Ammon's horn (tissue), 1 donor: ENCODE data around the gene CHMP1A.

Source experiments
- DNase-seq: peaks from one replicate; pipeline ENCODE4 v3.0.0-alpha.2; 2016; ENCODE audit warnings: low spot score

Gene CHMP1A

DNA sequence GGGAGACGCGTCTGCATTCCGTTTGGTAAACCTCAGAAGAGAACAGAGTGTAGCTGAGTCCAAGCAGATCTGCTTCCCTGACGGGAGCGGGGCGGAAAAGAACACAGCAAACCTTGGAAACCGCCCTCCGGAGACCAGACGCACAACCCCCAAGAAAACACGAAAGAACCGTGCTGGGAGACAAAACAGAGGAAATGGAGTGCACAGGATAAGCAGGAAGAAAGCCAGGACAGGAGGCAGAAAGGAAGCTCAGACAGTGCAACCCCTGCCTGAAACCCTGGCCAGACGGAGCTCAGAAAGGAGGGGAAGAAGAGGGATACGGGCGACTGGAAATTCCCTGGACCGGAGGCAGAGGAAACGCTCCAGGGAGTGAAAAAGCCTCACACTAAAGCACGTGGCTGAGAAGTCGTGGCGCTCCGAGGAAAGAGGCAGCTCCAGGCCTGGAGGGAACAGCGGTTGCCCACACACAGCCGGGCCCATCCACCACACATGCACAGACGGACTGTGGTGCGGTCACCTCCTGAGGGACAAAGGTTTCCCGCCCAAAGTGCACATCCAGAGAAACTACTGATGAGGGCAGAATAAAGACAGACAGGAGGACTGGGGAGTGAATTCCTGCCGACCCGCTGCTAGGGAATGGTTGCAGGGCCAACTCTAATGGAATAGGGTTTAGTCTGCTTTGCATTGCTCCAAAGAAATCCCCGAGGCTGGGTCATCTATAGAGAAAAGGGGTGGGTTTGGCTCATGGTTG is 33.8 kb downstream of the CHMP1A start:
- no peak for DNase-seq

DNA sequence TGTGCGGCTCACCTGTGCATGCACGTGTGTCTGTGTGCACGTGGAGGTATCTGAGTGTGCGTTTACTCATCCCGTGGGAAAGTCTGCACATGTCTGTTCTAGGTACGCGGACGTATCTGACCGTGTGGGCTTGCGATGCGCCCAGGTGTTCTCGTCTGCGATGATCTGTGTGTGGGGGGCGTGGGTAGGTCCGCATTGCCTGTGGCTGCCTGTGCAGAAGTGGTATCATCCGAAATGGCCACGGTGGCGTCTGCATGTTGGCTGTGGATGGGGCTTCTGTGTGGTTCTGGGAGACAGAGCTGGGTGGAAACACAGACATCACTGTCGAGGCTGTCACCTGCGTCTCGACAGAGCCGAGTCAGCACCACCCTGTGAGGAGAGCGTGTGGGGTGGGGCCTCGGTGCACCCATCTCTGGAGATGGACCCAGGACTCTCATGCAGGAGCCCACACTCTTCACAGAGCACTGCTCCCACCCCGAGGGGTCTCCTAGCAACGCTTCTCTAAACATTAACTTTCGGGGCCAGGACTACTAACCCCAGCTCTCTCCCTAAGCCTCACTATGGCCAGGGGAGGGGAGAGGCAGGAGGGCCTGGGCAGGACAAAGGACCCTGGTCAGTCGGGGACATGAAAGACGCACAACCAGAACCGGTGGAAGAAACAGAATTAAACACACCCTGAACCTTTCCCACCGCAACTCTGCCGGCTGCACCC is 35.7 kb downstream of the CHMP1A start:
- no peak for DNase-seq

DNA sequence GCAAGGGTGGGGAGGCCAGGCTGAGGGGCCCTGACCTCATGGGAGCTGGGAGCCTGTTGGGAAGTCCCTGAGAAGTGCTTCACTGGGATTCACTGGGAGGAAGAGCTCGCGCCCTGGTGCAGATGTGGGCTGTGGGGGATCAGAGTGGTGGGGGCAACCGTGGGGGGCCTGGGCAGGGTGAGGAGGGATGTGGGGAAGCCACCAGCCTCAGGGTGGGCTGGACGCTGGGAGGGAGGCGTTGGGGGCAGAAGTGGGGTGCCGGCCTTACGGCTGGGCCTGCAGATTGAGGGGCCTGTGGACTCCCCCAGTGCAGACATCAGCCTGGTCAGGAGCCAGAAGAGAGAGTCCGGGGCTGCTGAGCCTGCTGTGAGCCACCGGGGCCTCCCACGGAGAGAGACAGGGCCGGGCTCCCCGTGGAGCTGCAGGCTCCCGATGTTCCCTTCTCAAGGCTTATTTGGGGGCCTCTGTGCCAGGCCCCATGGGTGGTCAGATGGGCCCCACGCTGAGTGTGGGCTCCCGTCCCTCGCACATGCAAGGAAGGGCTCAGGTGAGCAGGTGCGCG is 36.3 kb downstream of the CHMP1A start:
- no peak for DNase-seq

DNA sequence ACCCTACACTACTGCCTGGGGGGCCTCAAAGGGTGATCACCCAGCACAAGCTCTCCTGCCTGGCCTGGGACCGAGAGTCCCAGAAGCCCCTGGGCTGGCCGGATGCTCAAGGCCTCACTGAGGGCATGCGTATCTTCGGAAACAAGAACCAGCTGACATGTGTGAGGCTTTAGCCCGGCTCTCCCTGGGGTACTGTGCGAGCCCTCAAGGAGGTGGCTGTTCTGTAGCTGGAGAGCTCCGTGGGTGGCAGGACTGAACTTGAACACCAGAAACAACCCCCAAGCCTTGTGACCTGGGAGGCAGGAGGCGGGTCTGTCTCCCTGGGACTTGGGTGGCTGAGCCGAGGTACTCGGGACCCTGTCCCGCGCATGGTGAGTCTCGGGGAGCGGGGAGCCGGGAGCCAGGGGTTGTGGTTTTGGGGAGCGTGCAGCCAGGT is 37.1 kb downstream of the CHMP1A start:
- no peak for DNase-seq

DNA sequence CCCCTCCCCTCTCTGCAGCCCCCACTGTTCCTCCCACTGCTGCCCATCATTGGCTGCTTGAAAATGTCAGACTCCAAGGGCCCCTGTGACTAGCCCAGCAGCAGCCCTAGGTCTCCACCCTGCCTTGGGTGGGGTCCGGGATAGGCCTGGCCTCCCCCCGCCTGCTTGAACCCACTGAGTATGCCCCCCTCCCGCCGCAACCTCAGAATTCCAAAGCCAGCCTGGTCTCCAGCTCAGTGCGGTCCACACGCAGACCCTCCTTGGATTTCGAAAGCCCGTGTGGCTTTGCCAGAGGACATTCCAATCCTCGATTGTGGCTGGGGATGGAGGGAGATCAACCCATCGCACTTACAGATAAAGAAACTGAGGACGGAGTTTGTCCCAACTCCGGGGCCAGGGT is 37.7 kb downstream of the CHMP1A start:
- no peak for DNase-seq

DNA sequence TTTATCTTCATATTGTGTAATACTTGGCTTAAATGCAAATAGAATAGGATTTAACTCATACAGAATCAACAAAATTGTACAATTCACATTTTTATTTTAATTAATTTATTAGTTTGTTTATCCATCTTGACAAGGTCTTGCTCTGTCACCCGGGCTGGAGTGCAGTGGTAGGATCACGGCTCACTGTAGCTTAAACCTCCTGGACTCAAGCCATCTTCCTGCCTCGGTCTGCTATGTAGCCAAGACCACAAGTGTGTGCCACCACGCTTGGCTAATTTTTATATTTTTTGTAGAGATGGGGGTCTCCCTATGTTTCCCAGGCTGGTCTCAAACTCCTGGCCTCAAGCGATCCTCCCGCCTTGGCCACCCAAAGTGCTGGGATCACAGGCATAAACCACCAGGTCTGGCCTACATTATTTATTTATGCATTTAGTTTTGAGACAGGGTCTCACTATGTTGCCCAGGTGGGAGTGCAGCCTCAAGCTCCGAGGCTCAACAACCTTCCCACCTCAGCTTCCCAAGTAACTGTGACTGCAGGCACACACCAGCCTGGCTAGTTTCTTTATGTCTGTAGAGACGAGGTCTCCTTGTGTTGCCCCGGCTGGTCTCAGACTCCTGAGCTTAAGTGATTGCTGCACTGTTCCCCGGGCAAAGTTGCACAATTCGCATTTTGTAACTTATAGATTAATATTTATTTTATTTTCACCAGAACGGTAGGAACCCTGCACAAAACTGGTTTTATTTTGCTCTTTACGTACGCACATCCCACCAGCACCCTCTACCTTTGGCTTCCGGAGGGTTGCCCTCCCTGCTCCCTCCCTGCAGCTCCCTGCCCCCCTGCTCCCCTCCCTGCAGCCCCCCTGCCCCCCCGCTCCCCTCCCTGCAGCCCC is 39.2 kb downstream of the CHMP1A start:
- no peak for DNase-seq

DNA sequence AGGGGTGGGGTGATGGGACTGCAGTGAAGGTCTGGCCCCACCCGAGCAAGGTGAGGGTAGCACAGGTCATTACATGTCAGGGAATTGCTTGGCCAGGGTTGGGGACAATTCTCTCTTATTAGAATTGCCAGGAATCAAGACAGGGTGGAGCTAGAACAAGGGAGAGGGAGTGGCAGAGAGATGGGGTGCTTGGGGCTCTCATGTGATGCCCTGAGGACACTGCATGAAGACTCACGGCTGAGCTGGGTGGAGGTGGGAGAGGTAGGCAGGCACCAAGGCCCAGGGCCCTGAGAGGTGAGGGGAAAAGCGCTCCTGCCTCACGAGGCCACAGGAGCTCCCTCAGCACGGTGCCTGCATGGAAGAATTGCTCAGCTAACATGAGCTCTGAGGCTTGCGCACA is 40.5 kb downstream of the CHMP1A start:
- no peak for DNase-seq

DNA sequence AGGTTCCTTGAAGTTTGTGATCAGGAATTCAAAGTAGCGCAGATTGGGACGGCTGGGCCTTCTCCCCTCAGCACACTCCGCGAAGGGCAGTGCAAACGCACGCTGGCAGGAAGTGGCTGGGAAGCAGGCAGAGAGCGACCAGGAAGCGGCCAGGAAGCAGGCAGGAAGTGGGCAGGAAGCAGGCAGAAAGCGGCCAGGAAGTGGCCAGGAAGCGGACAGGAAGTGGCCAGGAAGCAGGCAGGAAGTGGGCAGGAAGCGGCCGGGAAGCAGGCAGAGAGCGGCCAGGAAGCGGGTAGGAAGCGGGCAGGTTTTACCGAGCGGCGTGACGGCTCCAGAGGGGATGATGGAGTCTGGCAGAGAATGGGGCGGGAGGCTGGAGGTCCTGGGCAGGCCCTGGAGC is 40.9 kb downstream of the CHMP1A start:
- DNase-seq: no peak

DNA sequence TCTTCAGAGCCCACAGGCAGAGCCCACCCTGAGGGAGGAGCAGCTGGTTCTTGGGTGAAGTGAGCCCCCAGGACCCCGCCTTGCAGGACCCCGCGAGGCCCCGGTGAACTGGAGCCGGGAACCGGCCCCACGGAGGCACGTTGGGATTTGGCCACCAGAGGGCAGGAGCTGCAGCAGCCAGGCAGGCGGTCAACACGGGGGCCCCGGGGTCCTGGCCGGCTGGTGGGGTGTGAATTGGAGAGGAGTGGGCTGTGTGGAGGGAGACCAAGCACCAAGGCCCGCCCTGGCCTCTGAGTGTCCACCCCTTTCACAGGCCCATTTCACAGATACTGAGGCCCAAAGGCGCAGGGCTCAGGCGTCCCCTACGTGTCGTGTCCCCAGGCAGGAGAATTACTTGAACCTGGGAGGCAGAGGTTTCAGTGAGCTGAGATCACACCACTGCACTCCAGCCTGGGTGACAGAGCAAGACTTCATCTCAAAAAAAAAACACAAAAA is 41.9 kb downstream of the CHMP1A start:
- DNase-seq: no peak

DNA sequence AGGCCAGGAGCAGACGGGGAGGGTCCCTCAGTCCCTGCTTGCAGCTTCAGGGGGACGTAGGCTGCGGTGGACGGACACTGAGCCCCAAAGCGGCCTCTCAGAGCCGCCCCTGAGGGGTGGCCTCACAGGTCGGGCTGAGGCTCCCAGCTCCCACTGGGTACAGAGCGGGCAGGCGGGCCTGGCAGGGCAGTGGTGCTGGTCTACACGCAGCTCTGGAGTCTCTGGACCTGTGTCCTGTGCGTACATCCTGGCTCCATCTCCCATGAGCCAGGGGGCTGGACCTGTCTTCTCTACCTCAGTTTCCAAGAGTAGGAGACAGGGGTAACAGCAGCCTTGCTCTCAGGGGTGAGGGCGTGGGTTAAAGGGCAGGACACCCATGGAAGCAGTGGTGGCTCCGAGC is 42.3 kb downstream of the CHMP1A start:
- DNase-seq: no peak

DNA sequence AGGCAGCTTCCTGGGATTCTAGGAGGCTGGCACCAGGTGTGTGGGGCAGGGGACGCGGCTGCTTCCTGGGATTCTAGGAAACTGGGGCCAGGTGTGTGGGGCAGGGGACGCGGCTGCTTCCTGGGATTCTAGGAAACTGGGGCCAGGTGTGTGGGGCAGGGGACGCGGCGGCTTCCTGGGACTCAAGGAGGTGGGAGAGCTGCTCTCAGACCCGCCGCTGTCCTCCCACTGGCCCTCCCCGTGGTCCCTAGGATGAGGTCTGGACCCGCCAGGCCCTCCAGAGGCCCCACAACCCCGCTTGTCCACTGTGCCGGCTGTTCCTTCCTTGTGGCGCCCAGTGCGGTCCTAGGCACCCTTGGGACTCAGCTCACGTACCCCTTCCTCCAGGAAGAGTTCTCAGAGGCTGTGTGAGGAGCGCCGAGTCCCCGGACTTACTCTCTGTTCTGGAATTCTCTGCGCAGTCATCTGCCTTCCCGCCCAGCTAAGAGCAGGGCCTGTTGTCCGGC is 43.5 kb downstream of the CHMP1A start:
- no peak for DNase-seq

DNA sequence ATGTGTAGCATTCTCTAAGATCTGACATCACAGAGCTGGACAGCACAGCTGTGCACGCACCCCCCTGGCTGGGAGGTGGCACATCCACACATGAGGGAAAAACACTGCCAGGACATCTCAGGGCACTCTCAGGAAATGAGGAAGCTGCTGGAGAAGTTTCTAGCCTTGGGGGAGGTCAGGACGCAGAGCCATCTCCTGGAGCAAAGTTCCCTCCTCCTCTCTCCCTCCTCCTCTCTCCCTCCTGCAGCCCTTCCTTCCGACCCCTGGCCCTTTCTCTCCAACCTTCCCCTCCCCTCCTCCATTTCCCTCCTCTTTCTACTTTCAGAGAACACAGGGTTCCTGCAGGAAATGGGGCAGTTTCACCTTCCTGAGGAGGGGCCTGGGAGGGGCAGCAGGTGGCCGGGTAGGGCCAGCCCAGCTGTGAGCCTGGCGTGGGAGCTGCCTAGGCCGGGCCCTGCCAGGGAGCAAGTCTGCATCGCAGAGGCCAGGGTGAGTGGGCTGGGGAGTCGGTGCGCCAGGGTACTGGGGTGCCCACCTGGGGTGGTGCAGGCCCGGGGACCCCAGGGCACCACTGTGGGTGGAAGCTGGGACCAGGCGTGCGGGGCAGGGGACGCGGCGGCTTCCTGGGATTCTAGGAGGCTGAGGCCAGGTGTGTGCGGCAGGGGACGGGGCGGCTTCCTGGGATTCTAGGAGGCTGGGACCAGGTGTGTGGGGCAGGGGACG is 44.1 kb downstream of the CHMP1A start, which contains the start of gene DPEP1:
Gene DPEP1 (plus strand): TSS at position 412 of the 723 bp plus-strand sequence. CDS start 16,769 bp downstream, outside the sequence.
- no peak for DNase-seq

DNA sequence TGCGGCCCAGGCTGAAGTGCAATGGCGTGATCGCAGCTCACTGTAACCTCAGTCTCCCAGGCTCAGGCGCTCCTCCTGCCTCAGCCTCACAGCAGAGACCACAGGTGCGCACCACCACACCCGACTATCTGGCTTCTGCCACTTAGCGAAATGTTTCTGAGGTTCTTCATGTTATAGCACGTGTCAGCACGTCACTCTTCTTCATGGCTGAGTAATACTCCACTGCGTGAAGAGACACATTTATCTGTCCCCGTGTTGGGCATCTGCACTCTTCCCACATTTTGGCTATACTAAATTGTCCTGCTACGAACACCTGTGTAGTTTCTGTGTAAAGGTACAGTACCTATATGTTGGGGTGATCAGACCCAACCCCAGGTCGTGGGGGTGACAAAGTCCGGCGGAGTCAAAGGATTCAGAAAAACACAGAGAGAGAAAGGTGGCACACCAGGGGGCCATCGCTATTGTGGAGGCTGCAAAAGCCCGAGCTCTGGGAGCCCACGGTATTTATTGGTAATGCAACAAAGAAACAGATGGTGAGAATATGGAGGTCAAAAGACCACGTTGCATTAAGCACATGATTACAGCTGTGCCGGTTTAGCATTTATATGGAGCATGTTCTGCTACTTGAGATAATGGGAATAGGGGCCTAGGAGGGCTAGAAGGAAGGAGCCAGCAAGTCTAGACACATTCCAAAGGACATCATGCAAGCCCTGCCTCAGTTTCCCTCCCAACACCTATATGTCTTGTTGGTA is 44.9 kb downstream of the CHMP1A start:
- no peak for DNase-seq

DNA sequence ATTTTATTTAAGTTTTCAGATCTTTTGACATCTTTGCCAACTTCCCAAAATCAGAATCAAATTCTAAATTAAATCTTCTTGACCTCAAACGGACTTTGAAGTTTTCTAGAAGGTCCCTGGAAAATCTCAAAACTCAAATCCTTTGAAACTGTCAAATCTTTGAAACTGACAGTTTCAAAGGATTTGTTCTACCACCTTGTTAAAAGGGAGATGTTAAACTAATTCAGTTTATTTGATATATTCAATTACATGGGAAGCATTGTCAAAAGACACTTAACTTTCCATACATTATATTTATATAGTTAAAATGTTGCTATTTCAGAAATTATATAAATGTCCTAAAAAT is 47.4 kb downstream of the CHMP1A start:
- DNase-seq: no peak

DNA sequence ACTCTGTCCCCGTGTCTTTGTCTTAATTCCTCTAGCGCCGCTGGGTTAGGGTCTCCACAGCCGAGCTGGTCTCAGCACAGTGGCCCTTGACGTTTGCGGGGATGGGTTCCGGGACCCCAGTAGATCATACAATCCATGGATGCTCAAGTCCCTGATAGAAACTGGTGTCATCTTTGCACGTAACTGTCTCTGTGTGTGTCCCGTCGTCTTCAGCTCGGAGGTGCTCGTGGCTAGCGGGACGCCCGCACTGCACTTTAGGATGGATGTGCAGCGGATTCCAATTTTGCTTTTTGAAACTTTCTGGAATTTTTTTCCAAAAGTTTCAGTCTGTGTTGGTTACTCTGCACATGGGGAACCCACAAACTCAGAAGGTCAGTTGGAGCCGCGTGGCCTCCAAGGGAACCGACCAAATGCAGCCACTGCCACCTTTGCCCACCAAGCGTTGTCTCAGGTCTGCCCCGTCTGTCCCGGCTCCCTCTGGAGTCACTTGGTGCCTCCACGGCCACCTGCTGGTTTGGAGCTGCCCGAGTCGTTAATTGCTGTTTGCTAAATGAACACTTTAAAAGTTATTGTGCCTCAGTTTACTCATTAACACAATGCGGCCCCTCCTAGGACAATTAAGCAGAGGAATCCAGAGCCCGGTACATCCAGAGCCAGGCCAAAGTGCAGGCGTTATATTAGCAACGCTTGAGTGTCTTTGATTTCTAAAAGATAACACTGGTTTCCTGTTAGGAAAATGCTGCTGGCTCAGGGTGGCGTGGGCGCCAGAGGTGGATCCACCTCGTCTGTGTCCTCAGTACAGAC is 49.4 kb downstream of the CHMP1A start:
- DNase-seq: no peak

DNA sequence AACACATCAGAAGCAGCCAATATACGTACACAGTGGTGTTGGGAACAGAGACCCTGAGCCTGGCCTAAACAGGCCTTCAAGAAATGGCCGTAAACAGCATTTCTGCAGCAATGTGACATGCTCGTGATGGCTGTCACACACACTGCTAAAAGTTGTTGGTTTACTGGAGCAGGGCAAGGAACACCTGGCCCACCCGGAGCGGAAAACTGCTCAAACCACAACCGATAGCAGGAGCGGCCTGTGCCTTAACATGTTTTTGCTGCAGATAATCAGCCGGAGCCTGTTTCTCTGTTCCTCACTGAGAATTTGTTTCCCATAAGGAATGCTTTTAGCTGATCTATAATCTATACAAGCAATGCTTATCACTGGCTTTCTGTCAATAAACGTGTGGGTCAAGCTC is 50.1 kb downstream of the CHMP1A start:
- DNase-seq: no peak

DNA sequence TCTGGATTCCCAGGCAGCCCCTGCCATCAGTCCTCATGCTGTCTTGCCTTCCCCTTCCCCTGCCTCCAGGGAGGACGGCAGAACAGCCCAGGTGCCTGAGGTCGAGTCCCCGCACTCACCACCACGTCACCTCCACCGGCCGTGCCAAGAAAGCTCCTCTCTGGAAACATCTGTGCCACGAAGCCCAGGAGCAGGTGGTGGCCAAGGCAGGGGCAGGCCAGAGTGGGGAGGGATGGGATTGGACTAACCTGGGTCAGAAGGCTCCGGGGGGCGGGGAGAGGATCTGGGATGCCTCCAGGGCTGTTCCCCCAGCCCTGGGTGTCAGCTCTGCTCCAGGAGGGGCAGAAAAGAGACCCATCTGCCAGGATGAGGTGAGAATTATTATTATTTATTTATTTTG is 51.5 kb downstream of the CHMP1A start:
- no peak for DNase-seq

DNA sequence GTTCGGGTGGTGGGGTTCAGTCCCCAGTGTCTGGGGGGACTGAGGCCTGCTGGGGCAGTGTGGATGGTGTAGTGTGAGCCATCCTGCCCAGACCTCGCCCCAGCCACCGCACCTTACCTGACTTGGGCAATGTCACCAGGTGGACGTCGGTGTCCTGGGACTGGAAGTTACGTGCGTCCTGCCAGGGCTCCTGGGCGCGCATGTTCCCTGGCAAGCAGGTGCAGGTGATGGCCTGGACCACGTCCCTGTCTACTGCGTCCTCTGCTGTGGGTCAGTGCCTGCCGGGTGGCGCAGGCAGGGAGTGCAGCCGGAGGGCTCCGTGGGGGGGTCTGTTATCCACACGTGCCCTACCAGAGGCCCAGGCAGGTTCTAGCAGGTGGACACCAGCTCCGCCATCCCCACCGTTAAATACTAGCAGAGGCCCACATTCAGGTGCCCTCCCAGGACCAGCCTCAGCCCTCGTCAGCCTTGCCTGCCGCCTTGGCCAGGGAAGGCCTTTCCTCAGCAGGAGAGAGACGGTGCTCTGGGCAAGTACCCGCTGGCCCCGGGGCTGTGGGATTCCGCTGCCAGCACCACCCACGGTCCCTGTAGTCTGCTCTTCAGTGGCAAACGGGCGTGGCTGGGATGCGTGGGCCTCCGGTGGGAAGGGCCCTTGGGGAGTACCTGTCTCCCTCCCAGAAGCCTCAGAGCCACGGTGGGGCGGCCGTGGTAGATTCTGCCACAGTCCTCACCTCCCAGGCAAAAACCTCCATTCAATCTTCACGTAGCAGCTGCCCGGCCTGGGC is 52.1 kb downstream of the CHMP1A start:
- no peak for DNase-seq

DNA sequence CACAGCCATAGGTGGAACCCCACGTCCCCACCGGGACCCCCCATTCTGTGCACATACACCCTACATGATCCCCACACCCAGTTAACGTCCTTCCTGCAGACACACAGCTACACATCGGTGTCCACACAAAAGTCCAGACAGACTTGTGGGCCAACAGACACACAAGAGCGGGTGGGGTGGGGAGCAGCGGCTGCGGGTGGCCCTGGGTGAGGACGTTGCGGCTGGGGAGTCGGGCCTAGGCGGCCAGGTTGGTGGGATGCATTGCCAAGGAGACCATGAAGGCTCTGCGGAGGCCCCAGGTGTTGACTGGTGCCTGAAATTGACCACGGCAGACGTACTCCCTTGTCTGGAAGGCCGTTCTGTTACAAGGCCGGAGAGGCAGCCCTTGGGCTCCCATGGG is 52.7 kb downstream of the CHMP1A start:
- DNase-seq: no peak
